ENCODE data around the gene TLE6.

Gene TLE6

GRCh38 chr19:3019211-3019854 is 42.0 kb downstream of the TLE6 start:
- H3K4me3 Mint-ChIP-seq = no peak overlapping the region
- ATAC-seq (replicated peaks) (no peak), DNase-seq (no peak)
- H3K4me1 Mint-ChIP-seq = peaks cover 0 to 2% of the 10 kb centered on the region in 2 donors
- H3K9me3 Mint-ChIP-seq = no peaks in the 10 kb centered on the region
- no peak overlapping the region for H3K27ac Mint-ChIP-seq
- H3K36me3 Mint-ChIP-seq = peaks cover 0 to 2% of the 10 kb centered on the region in 2 donors
- H3K27me3 Mint-ChIP-seq = peaks cover 19 to 25% of the 10 kb centered on the region in 2 donors

- ATAC-seq (replicated peaks) = no peak
- no peak for DNase-seq
- Mint-ChIP-seq H3K36me3 (no peaks in the 10 kb centered on the region), H3K9me3 (no peaks in the 10 kb centered on the region), H3K27ac (no peak overlapping the region), H3K27me3 (peaks cover 27 to 36% of the 10 kb centered on the region in 2 donors), H3K4me3 (no peak overlapping the region), H3K4me1 (peaks cover 10 to 13% of the 10 kb centered on the region in 2 donors)
Measured at GRCh38 chr19:3020321-3020960, 43.1 kb downstream of the TLE6 start.

- Mint-ChIP-seq H3K4me1 (peaks cover 13 to 24% of the 10 kb centered on the region in 2 donors), H3K27ac (no peak overlapping the region), H3K36me3 (no peaks in the 10 kb centered on the region), H3K4me3 (no peak overlapping the region), H3K27me3 (peaks cover 44 to 53% of the 10 kb centered on the region in 2 donors), H3K9me3 (no peaks in the 10 kb centered on the region)
- DNase-seq (no peak), ATAC-seq (replicated peaks) (peak in 1 of 2 donors; percentile 33)
Measured at GRCh38 chr19:3024509-3024869, 47.1 kb downstream of the TLE6 start.

DNA sequence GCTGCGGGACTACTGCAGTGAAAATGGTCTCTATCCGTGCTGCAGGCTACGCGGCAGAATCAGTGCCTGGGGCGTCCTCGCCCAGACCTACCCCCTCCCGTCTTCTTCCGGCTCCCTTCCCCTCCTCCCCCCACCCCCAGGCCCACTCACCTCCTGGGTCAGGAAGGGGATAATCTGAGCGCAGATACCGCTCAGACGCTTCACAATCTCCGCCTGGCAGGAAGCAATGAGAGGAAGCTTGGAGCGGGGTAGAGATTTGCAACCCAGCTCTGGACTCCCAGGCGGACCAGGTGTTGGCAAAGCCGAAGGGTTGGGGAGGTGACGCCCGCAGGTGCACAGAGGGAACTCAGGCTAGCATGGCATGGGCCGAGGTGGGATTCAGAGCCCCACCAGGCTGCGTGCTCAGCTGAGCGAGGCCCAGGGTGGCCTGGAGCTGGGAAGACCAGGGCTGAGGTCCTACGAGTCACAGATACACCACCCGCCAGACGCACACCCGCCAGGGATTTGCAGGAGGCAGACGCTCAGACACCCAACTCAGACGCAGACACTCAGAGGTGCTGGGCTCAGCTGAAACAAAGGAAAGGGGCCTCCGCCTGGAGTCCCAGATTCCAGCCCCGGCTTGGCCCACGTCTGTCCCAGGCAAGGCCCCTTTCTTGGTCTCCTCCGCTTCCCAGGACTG is 47.6 kb downstream of the TLE6 start:
- Mint-ChIP-seq H3K4me1 (peaks cover 14 to 27% of the 10 kb centered on the region in 2 donors), H3K27me3 (peaks cover 45 to 58% of the 10 kb centered on the region in 2 donors), H3K36me3 (no peaks in the 10 kb centered on the region), H3K9me3 (no peaks in the 10 kb centered on the region), H3K4me3 (no peak overlapping the region), H3K27ac (no peak overlapping the region)
- ATAC-seq (replicated peaks) (peak; percentile 26 to 31), DNase-seq (no peak)

DNA sequence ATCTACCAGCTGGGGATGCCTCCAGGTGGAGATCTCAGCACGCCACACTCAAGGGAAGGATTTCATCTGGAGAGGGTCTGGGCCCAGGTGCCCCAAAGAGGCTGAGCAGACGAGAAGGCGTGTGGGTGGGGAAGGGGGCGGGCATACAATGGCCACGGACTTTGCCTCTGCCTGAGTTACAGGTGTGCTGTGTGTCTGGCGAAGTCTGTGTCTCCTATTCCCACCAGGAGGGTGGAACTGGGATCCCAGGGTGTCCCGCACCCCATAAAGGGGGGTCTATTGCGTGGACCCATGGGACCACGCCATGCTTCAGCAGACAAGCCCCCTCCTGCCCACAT is 48.2 kb downstream of the TLE6 start:
- Mint-ChIP-seq H3K27ac (no peak overlapping the region), H3K4me3 (no peak overlapping the region), H3K4me1 (peaks cover 17 to 32% of the 10 kb centered on the region in 2 donors), H3K36me3 (no peaks in the 10 kb centered on the region), H3K9me3 (no peaks in the 10 kb centered on the region), H3K27me3 (peaks cover 47 to 59% of the 10 kb centered on the region in 2 donors)
- ATAC-seq (replicated peaks) (no peak), DNase-seq (no peak)

DNA sequence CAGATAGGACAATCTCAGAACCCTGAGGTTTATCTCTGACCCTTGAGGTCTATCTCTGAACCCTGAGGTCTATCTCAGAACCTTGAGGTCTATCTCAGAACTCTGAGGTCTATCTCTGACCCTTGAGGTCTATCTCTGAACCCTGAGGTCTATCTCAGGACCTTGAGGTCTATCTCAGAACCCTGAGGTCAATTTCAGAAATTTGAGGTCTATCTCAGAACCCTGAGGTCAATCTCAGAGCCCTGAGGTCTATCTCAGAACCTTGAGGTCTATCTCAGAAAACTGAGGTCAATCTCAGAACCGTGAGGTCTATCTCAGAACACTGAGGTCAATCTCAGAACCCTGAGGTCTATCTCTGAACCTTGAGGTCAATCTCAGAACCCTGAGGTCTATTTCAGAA is 49.4 kb downstream of the TLE6 start:
- peaks cover 17 to 32% of the 10 kb centered on the region in 2 donors for H3K4me1 Mint-ChIP-seq
- no peaks in the 10 kb centered on the region for H3K9me3 Mint-ChIP-seq
- ATAC-seq (replicated peaks) (no peak), DNase-seq (no peak)
- H3K4me3 Mint-ChIP-seq = no peak overlapping the region
- no peak overlapping the region for H3K27ac Mint-ChIP-seq
- peaks cover 49 to 60% of the 10 kb centered on the region in 2 donors for H3K27me3 Mint-ChIP-seq
- no peaks in the 10 kb centered on the region for H3K36me3 Mint-ChIP-seq

- no peak for DNase-seq
- Mint-ChIP-seq H3K9me3 (no peaks in the 10 kb centered on the region), H3K27me3 (peaks cover 51 to 63% of the 10 kb centered on the region in 2 donors), H3K36me3 (no peaks in the 10 kb centered on the region), H3K4me3 (no peak overlapping the region), H3K27ac (no peak overlapping the region), H3K4me1 (peaks cover 17 to 32% of the 10 kb centered on the region in 2 donors)
- no peak for ATAC-seq (replicated peaks)
Measured at GRCh38 chr19:3027292-3027691, 49.9 kb downstream of the TLE6 start.

DNA sequence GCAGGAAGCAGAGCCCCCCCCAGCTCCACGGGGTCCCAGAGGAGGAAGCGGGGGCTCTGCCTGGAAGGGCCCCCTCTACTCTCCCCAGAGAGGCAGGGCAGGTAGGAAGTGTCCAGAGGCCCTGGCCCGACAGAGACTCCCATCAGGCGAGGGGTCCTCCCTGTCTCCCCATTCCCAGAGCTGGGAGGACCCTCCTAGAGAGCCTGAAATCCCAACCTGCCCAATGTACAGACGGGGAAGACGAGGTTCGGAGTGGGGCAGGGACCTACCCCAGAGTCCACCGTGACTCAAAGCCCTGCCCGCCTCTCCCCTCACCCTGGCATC is 50.6 kb downstream of the TLE6 start:
- DNase-seq (no peak), ATAC-seq (replicated peaks) (no peak)
- Mint-ChIP-seq H3K9me3 (no peaks in the 10 kb centered on the region), H3K27me3 (peaks cover 51 to 57% of the 10 kb centered on the region in 2 donors), H3K36me3 (no peaks in the 10 kb centered on the region), H3K27ac (no peak overlapping the region), H3K4me3 (peak overlapping the region; percentile 39 to 76), H3K4me1 (peaks cover 17 to 32% of the 10 kb centered on the region in 2 donors)

DNA sequence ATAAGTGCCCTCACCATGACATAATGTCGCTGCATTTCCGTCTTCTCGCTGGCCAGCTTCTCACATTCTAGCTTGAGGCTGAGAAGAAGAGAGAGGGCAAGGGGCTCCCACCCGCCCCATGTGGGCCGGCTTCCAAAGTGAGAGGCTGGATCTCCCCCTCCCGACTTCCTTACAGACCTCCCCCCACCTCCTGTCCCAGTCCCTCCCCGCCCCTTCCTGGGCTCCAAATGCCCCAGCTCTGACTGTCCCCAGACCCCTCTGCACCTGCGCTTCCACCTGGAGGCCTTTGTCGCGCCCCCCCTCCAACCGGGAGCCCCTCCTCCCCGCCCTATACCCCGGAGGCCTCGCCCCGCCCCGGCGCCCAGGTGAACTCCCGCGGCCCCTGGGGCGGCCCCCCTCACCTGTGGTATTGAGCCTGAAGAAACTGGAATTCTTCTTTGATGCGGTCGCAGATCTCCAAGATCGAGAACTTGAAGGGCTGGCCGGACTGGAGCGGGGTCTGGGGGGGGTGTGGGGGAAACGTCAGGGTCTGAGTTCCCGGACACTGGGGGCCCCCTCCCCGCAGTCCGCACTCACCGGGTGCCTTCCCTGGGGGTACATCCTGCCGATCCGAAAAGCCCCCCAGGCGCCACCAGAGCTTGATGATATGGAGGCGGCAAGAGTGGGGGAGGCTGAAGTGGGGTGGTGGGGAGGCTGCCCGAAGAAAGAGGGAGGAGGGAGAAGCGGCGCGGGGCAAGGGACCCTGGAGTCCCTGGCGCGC is 51.1 kb downstream of the TLE6 start:
- Mint-ChIP-seq H3K4me3 (peak overlapping the region; percentile 75 to 76), H3K9me3 (no peaks in the 10 kb centered on the region), H3K4me1 (peaks cover 17 to 33% of the 10 kb centered on the region in 2 donors), H3K27me3 (peaks cover 46 to 51% of the 10 kb centered on the region in 2 donors), H3K27ac (no peak overlapping the region), H3K36me3 (no peaks in the 10 kb centered on the region)
- peak; percentile 22 to 26 for ATAC-seq (replicated peaks)
- no peak for DNase-seq

DNA sequence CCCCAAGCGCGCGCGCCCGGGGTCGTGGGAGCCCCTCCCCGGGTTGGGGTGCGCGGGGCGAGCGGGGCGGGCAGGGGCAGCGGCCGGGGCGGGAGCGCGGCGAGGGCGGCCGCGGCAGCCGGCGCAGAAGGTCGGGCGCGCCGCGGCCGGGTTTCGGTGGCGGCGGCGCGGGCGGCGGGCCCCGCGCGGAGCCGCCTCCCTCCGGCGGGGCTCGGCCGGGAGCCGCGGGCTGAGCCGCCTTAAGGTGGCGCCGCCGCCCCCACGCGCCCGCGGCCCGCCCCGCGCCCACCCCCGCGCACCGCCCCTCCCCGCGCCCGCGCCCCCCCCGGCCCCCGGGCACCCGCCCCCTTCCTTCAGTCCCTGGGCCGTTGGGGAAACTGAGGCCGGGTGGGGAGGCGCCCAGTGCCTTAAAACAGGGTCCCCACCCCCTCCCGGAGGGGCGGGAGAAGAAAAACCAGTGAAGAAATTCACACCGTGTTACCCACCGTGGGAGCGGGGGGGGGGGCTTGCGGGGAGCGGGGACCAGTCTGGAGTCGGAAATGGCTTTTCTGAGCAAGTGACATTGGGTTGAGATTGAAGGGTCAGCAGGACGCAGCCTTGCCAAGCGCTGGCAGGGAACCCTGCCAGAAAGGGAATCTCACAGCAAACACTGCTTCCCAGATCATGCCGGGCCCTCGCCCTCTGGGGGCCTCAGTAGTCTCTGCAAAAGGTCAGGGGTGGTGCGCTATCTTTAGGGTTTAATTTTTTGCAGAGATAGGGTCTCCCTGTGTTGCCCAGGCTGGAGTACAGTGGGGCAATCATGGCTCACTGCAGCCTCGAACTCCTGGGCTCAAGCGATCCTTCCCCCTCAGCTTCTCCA is 51.9 kb downstream of the TLE6 start, which contains the start of gene TLE2:
TLE2 (minus strand) TSS at position 216 of the 859 bp plus-strand sequence. CDS start 376 bp downstream, outside the sequence.
- no peaks in the 10 kb centered on the region for H3K9me3 Mint-ChIP-seq
- no peaks in the 10 kb centered on the region for H3K36me3 Mint-ChIP-seq
- peaks cover 18 to 38% of the 10 kb centered on the region in 2 donors for H3K4me1 Mint-ChIP-seq
- DNase-seq = no peak
- H3K27me3 Mint-ChIP-seq = peaks cover 41 to 46% of the 10 kb centered on the region in 2 donors
- peak within 1 kb of the TSS; percentile 75 to 76 for H3K4me3 Mint-ChIP-seq
- H3K27ac Mint-ChIP-seq = peak within 1 kb of the TSS; percentile 59
- peak; percentile 49 to 51 for ATAC-seq (replicated peaks)

GRCh38 chr19:3031607-3031867 is 54.2 kb downstream of the TLE6 start:
- no peak overlapping the region for H3K4me3 Mint-ChIP-seq
- H3K27me3 Mint-ChIP-seq = peaks cover 30 to 32% of the 10 kb centered on the region in 2 donors

GRCh38 chr19:3033595-3034405 is 56.4 kb downstream of the TLE6 start:
- no peaks in the 10 kb centered on the region for H3K36me3 Mint-ChIP-seq
- no peak for ATAC-seq (replicated peaks)
- no peaks in the 10 kb centered on the region for H3K9me3 Mint-ChIP-seq
- DNase-seq = no peak
- H3K4me3 Mint-ChIP-seq = no peak overlapping the region
- peaks cover 26 to 46% of the 10 kb centered on the region in 2 donors for H3K4me1 Mint-ChIP-seq
- H3K27ac Mint-ChIP-seq = peak overlapping the region; percentile 96
- H3K27me3 Mint-ChIP-seq = peaks cover 17 to 20% of the 10 kb centered on the region in 2 donors

More at GRCh38 chr19:3031607-3031867, 54.2 kb downstream of the TLE6 start:
- no peaks in the 10 kb centered on the region for H3K9me3 Mint-ChIP-seq
- H3K27ac Mint-ChIP-seq = no peak overlapping the region
- peaks cover 23 to 45% of the 10 kb centered on the region in 2 donors for H3K4me1 Mint-ChIP-seq
- H3K36me3 Mint-ChIP-seq = no peaks in the 10 kb centered on the region
- DNase-seq (no peak), ATAC-seq (replicated peaks) (no peak)

- H3K36me3 Mint-ChIP-seq = no peaks in the 10 kb centered on the region
- peaks cover 17 to 20% of the 10 kb centered on the region in 2 donors for H3K27me3 Mint-ChIP-seq
- ATAC-seq (replicated peaks) (no peak), DNase-seq (no peak)
- H3K27ac Mint-ChIP-seq = peak overlapping the region; percentile 96
- peak overlapping the region; percentile 92 to 93 for H3K4me3 Mint-ChIP-seq
- H3K4me1 Mint-ChIP-seq = peaks cover 28 to 49% of the 10 kb centered on the region in 2 donors
- no peaks in the 10 kb centered on the region for H3K9me3 Mint-ChIP-seq
Measured at GRCh38 chr19:3034406-3034655, 57.0 kb downstream of the TLE6 start.
